H9 (cell line): ENCODE data around the gene BAHD1. TPM values are rescaled to one million over a fixed set of nuclear protein-coding genes. Genes with fewer than 3 reads are reported as not detected.

Experiments used
- DNase-seq: peaks from one replicate; pipeline ENCODE4 v3.0.0-alpha.2; 2017
- H2AFZ ChIP-seq: one replicate; pipeline ENCODE4 v1.6.1; 2013; ENCODE audit warnings: mild to moderate bottlenecking, low read length, control low read depth, moderate library complexity
- H2AK5ac ChIP-seq: 2 replicates; pipeline ENCODE4 v1.6.1; 2013; ENCODE audit warnings: low read length, control low read depth, mixed read lengths; ENCODE audit not compliant: insufficient read length
- H2BK120ac ChIP-seq: one replicate; pipeline ENCODE4 v1.6.1; 2013; ENCODE audit warnings: low read depth, mild to moderate bottlenecking, low read length, control low read depth, inconsistent platforms; ENCODE audit not compliant: poor library complexity, severe bottlenecking
- H2BK12ac ChIP-seq: 2 replicates; pipeline ENCODE4 v1.6.1; 2013; ENCODE audit warnings: low read length, control low read depth, mixed read lengths, low read depth; ENCODE audit not compliant: insufficient read length
- H2BK15ac ChIP-seq: 2 replicates; pipeline ENCODE4 v1.6.1; 2013; ENCODE audit warnings: low read depth, low read length, control low read depth
- H2BK20ac ChIP-seq: one replicate; pipeline ENCODE4 v1.6.1; 2013; ENCODE audit warnings: low read depth, mild to moderate bottlenecking, low read length, control low read depth, inconsistent platforms; ENCODE audit not compliant: poor library complexity, severe bottlenecking
- H2BK5ac ChIP-seq: 2 replicates; pipeline ENCODE4 v1.6.1; 2013; ENCODE audit warnings: low read length, control low read depth, mixed read lengths; ENCODE audit not compliant: insufficient read length
- H3K14ac ChIP-seq: 2 replicates; pipeline ENCODE4 v1.6.1; 2013; ENCODE audit warnings: low read length, control low read depth; ENCODE audit not compliant: insufficient read depth
- H3K18ac ChIP-seq: 2 replicates; pipeline ENCODE4 v1.6.1; 2013; ENCODE audit warnings: low read depth, mild to moderate bottlenecking, mixed read lengths, low read length, control low read depth; ENCODE audit not compliant: insufficient read length
- H3K23ac ChIP-seq: 2 replicates; pipeline ENCODE4 v1.6.1; 2013; ENCODE audit warnings: low read length, control low read depth, mixed read lengths, low read depth; ENCODE audit not compliant: insufficient read length
- H3K23me2 ChIP-seq: 2 replicates; pipeline ENCODE4 v1.6.1; 2013; ENCODE audit warnings: low read depth, mild to moderate bottlenecking, mixed read lengths, low read length, control low read depth; ENCODE audit not compliant: insufficient read length, poor library complexity, severe bottlenecking
- H3K27ac ChIP-seq: 2 replicates; pipeline ENCODE4 v1.5.1; 2013; ENCODE audit warnings: low read length, control low read depth, mixed read lengths, low read depth; ENCODE audit not compliant: insufficient read length
- H3K27me3 ChIP-seq: 2 replicates; pipeline ENCODE4 v1.6.1; 2013; ENCODE audit warnings: low read length, control low read depth, inconsistent platforms; ENCODE audit not compliant: insufficient read depth
- H3K4ac ChIP-seq: 2 replicates; pipeline ENCODE4 v1.6.1; 2013; ENCODE audit warnings: low read depth, mild to moderate bottlenecking, control low read depth, inconsistent platforms, low read length, moderate library complexity
- H3K4me1 ChIP-seq: 2 replicates; pipeline ENCODE4 v1.6.1; 2013; ENCODE audit warnings: low read length, control low read depth, inconsistent platforms; ENCODE audit not compliant: insufficient read depth
- H3K4me2 ChIP-seq: 2 replicates; pipeline ENCODE4 v1.6.1; 2013; ENCODE audit warnings: low read length, control low read depth, mixed read lengths; ENCODE audit not compliant: insufficient read length, insufficient read depth
- H3K56ac ChIP-seq: 2 replicates; pipeline ENCODE4 v1.6.1; 2013; ENCODE audit warnings: low read depth, mild to moderate bottlenecking, mixed read lengths, low read length, control low read depth; ENCODE audit not compliant: insufficient read length
- H3K79me1 ChIP-seq: 2 replicates; pipeline ENCODE4 v1.6.1; 2013; ENCODE audit warnings: low read depth, mild to moderate bottlenecking, moderate library complexity, low read length, control low read depth, inconsistent platforms; ENCODE audit not compliant: insufficient read depth, poor library complexity, severe bottlenecking
- H3K79me2 ChIP-seq: 2 replicates; pipeline ENCODE4 v1.6.1; 2013; ENCODE audit warnings: low read length, control low read depth, inconsistent platforms; ENCODE audit not compliant: insufficient read depth
- H3K9ac ChIP-seq: 2 replicates; pipeline ENCODE4 v1.6.1; 2013; ENCODE audit warnings: low read length, control low read depth, mixed read lengths; ENCODE audit not compliant: insufficient read length; ENCODE audit errors: extremely low read depth
- H3K9me3 ChIP-seq: one replicate; pipeline ENCODE4 v1.6.1; 2013; ENCODE audit warnings: low read depth, low read length, inconsistent platforms; ENCODE audit not compliant: control insufficient read depth
- H3T11ph ChIP-seq: one replicate; pipeline ENCODE4 v1.6.1; 2013; ENCODE audit warnings: mild to moderate bottlenecking, low read length, control low read depth, inconsistent platforms
- H4K20me1 ChIP-seq: one replicate; pipeline ENCODE4 v1.6.1; 2013; ENCODE audit not compliant: control insufficient read depth, insufficient read length, insufficient read depth
- H4K5ac ChIP-seq: 2 replicates; pipeline ENCODE4 v1.6.1; 2013; ENCODE audit warnings: low read depth, mild to moderate bottlenecking, mixed read lengths, low read length, control low read depth; ENCODE audit not compliant: insufficient read length
- H4K8ac ChIP-seq: replicated peaks from 2 replicates; pipeline ENCODE4 v1.6.1; 2013; ENCODE audit warnings: low read length, control low read depth, mixed read lengths, low read depth; ENCODE audit not compliant: insufficient read length
- H4K91ac ChIP-seq: 2 replicates; pipeline ENCODE4 v1.6.1; 2013; ENCODE audit warnings: low read depth, mild to moderate bottlenecking, moderate library complexity, mixed read lengths, low read length, control low read depth; ENCODE audit not compliant: insufficient read length
- H3K27ac Mint-ChIP-seq, 3 experiments: 2 replicates in 2 of 3; 3 replicates in 1 of 3; pipeline ENCODE4 v1.8.0; 2020 to 2021; ENCODE audit warnings: mixed read lengths in 3 of 3, mild to moderate bottlenecking in 1 of 3, moderate library complexity in 1 of 3
- H3K27me3 Mint-ChIP-seq: 2 replicates; pipeline ENCODE4 v1.8.0; 2021; ENCODE audit warnings: low read depth, mild to moderate bottlenecking, moderate library complexity, mixed read lengths
- H3K36me3 Mint-ChIP-seq, 3 experiments: 2 replicates in 2 of 3; 3 replicates in 1 of 3; pipeline ENCODE4 v1.8.0; 2020 to 2021; ENCODE audit warnings: low read depth in 3 of 3, mixed read lengths in 3 of 3; ENCODE audit not compliant: insufficient read depth in 1 of 3
- H3K4me1 Mint-ChIP-seq, 2 experiments: 2 replicates each; pipeline ENCODE4 v1.8.0; 2020; ENCODE audit warnings: mixed read lengths in 2 of 2
- H3K4me3 Mint-ChIP-seq, 2 experiments: 2 replicates in 1 of 2; 3 replicates in 1 of 2; pipeline ENCODE4 v1.8.0; 2020 to 2021; ENCODE audit warnings: mild to moderate bottlenecking in 2 of 2, mixed read lengths in 2 of 2, moderate library complexity in 1 of 2
- H3K9me3 Mint-ChIP-seq, 2 experiments: 2 replicates in 1 of 2; 3 replicates in 1 of 2; pipeline ENCODE4 v1.8.0; 2020; ENCODE audit warnings: mild to moderate bottlenecking in 2 of 2, mixed read lengths in 2 of 2, moderate library complexity in 1 of 2
- CTCF ChIP-seq: fragments of 200-600 bp; sonication (generic); conservative IDR thresholded peaks from 3 replicates; pipeline ENCODE4 v1.8.0; 2021; ENCODE audit warnings: antibody characterized with exemption, mild to moderate bottlenecking
- whole genome bisulfite sequencing: extraction: QIAGEN DNeasy Blood & Tissue Kit; methylation state at CpG from one replicate; pipeline ENCODE4 v1.1.7; 2013; ENCODE audit warnings: missing lambda C conversion rate, low lambda C conversion rate, mixed read lengths; ENCODE audit not compliant: insufficient read length; ENCODE audit errors: extremely low coverage; 5-methylcytosine and 5-hydroxymethylcytosine counted together
- total RNA-seq: library from RNA; stranded (reverse); gene quantifications from 2 replicates; pipeline ENCODE4 v1.2.1, GENCODE V29; 2021

The BAHD1 gene
- total RNA-seq, 1 experiment from 2014 or later = 54.1 TPM

GRCh38 chr15:40424483-40425115 lies 16.2 kb upstream of the BAHD1 start:
- no peak overlapping the region for H3K27ac ChIP-seq
- H3K4me2 ChIP-seq = no peak overlapping the region
- no peak overlapping the region for H4K8ac ChIP-seq
- H2BK5ac ChIP-seq = no peak overlapping the region
- H3K27me3 ChIP-seq = no peaks in the 10 kb centered on the region
- no peak overlapping the region for H3T11ph ChIP-seq
- H3K56ac ChIP-seq = no peak overlapping the region
- Mint-ChIP-seq H3K27ac (no peak overlapping the region), H3K4me1 (peaks cover 19 to 22% of the 10 kb centered on the region in 2 experiments), H3K27me3 (peaks cover 15% of the 10 kb centered on the region), H3K9me3 (no peaks in the 10 kb centered on the region), H3K4me3 (peak overlapping the region in 1 of 2 experiments; percentile 13; a peak in 2 of 5 replicates), H3K36me3 (no peaks in the 10 kb centered on the region)
- H3K14ac ChIP-seq = no peak overlapping the region
- H2BK12ac ChIP-seq = no peak overlapping the region
- no peak overlapping the region for H2BK20ac ChIP-seq
- peaks cover 4% of the 10 kb centered on the region; the same call in 1 of the 2 replicates for H3K4me1 ChIP-seq
- H3K4ac ChIP-seq = no peak overlapping the region
- no peak for DNase-seq
- WGBS = no CpG with 5 or more reads among the region's 6 CpGs
- no peaks in the 10 kb centered on the region for H3K79me1 ChIP-seq
- H4K20me1 ChIP-seq = no peaks in the 10 kb centered on the region
- H3K18ac ChIP-seq = no peak overlapping the region
- H4K91ac ChIP-seq = no peak overlapping the region
- no peak for TF ChIP-seq CTCF
- no peak overlapping the region for H2BK120ac ChIP-seq
- no peak overlapping the region for H2AK5ac ChIP-seq
- no peak overlapping the region for H3K23ac ChIP-seq
- no peaks in the 10 kb centered on the region for H3K79me2 ChIP-seq
- no peaks in the 10 kb centered on the region for H3K9me3 ChIP-seq
- no peak overlapping the region for H3K9ac ChIP-seq
- no peak overlapping the region for H2AFZ ChIP-seq
- no peak overlapping the region for H2BK15ac ChIP-seq
- H4K5ac ChIP-seq = no peak overlapping the region
- no peaks in the 10 kb centered on the region for H3K23me2 ChIP-seq
